Fibroblast of skin of back (primary cell): ENCODE results near the gene RAB3IP. TPM values are rescaled to one million over a fixed set of nuclear protein-coding genes. Genes with fewer than 3 reads are reported as not detected.

Source experiments
- DNase-seq: peaks from one replicate; pipeline ENCODE4 v3.0.0-alpha.2; 2013
- polyA plus RNA-seq, 2 experiments: library from polyadenylated mRNA; unstranded; fragments of 120-200 nt; gene quantifications; one replicate each; pipeline ENCODE4 v1.2.1, GENCODE V29; 2013; ENCODE audit not compliant: insufficient read length in 2 of 2

RAB3IP gene
- polyA plus RNA-seq (2013, experiment 1 of 2; ENCODE audit: insufficient read length) = 6.7 TPM
- 10.9 TPM for polyA plus RNA-seq (2013, experiment 2 of 2; ENCODE audit: insufficient read length)

- peak; percentile 76 for DNase-seq
These were observed at the start of gene RAB3IP for GRCh38 chr12:69738351-69739286. Gene RAB3IP, plus strand, starts transcription at chr12:69738860. Its CDS starts 16,549 bp downstream, at chr12:69755409.

GRCh38 chr12:69689638-69690037 is 49.0 kb upstream of the RAB3IP start:
- no peak for DNase-seq

- DNase-seq = no peak
These were observed 44.5 kb upstream of the RAB3IP start for GRCh38 chr12:69694123-69694522.

GRCh38 chr12:69698054-69698453 is 40.6 kb upstream of the RAB3IP start:
- DNase-seq = no peak

GRCh38 chr12:69698769-69699540 is 39.7 kb upstream of the RAB3IP start, which contains the start of gene BEST3:
Gene BEST3, minus strand, starts transcription at chr12:69699303. Its CDS starts 1,505 bp downstream, at chr12:69697798.
- DNase-seq = no peak

- DNase-seq = no peak
These were observed 36.8 kb upstream of the RAB3IP start for GRCh38 chr12:69701826-69702225.

GRCh38 chr12:69703146-69703642 is 35.5 kb upstream of the RAB3IP start:
- no peak for DNase-seq

- no peak for DNase-seq
These were observed 34.3 kb upstream of the RAB3IP start for GRCh38 chr12:69704357-69704756.

GRCh38 chr12:69708649-69709048 is 30.0 kb upstream of the RAB3IP start:
- no peak for DNase-seq

- DNase-seq = no peak
These were observed 25.8 kb upstream of the RAB3IP start for GRCh38 chr12:69712826-69713225.

- DNase-seq = no peak
These were observed 24.1 kb upstream of the RAB3IP start for GRCh38 chr12:69714542-69714941.

GRCh38 chr12:69719336-69720316 is 19.0 kb upstream of the RAB3IP start:
- DNase-seq = no peak

- no peak for DNase-seq
These were observed 17.9 kb upstream of the RAB3IP start for GRCh38 chr12:69720750-69721149.

GRCh38 chr12:69726922-69727321 is 11.7 kb upstream of the RAB3IP start:
- no peak for DNase-seq

GRCh38 chr12:69732088-69732487 is 6.6 kb upstream of the RAB3IP start:
- peak; percentile 50 for DNase-seq

GRCh38 chr12:69733638-69734037 is 5.0 kb upstream of the RAB3IP start:
- no peak for DNase-seq

- DNase-seq = peak; percentile 33
These were observed 879 bp downstream of the RAB3IP start for GRCh38 chr12:69739287-69740191.

- DNase-seq = no peak
These were observed 5.4 kb downstream of the RAB3IP start for GRCh38 chr12:69744109-69744508.

- no peak for DNase-seq
These were observed 12.8 kb downstream of the RAB3IP start for GRCh38 chr12:69751476-69751875.

GRCh38 chr12:69755302-69755701 is 16.6 kb downstream of the RAB3IP start:
- DNase-seq = no peak
